WTC11 (cell line): ENCODE data around the gene GSG1L2.

ENCODE experiments used
- GABPB1 ChIP-seq: sonication (generic); formaldehyde crosslinking; IDR thresholded peaks from 2 replicates; pipeline ENCODE4 v1.8.1; 2023; ENCODE audit warnings: mild to moderate bottlenecking, missing genetic modification reagents
- JUN ChIP-seq: sonication (generic); formaldehyde crosslinking; IDR thresholded peaks from 2 replicates; pipeline ENCODE4 v1.8.0; 2023; ENCODE audit warnings: mild to moderate bottlenecking, missing genetic modification reagents
- TCF7 ChIP-seq: sonication (generic); formaldehyde crosslinking; IDR thresholded peaks from 2 replicates; pipeline ENCODE4 v1.8.0; 2022; ENCODE audit warnings: mild to moderate bottlenecking, low read depth, missing genetic modification reagents, moderate library complexity
- TEAD1 ChIP-seq: sonication (generic); formaldehyde crosslinking; IDR thresholded peaks from 2 replicates; pipeline ENCODE4 v1.8.0; 2022; ENCODE audit warnings: mild to moderate bottlenecking, missing genetic modification reagents
- TEAD4 ChIP-seq: sonication (generic); formaldehyde crosslinking; IDR thresholded peaks from 2 replicates; pipeline ENCODE4 v1.8.0; 2022; ENCODE audit warnings: mild to moderate bottlenecking, missing genetic modification reagents
- ZNF396 ChIP-seq: fragments of 250-450 bp; sonication (Bioruptor Pico); IDR thresholded peaks from 2 replicates; pipeline ENCODE4 v1.8.0; 2021; ENCODE audit warnings: mild to moderate bottlenecking, moderate library complexity, borderline replicate concordance
- TF ChIP-seq, protein P1 (sequence below): fragments of 200-600 bp; IDR thresholded peaks from 2 replicates; pipeline ENCODE4 v1.8.0; 2022; ENCODE audit warnings: antibody characterized with exemption
- TF ChIP-seq, protein P2 (sequence below): sonication (generic); formaldehyde crosslinking; IDR thresholded peaks from 2 replicates; pipeline ENCODE4 v1.8.0; 2022; ENCODE audit warnings: missing genetic modification reagents
- TF ChIP-seq, protein P3 (sequence below): sonication (generic); formaldehyde crosslinking; IDR thresholded peaks from 2 replicates; pipeline ENCODE4 v1.8.0; 2022; ENCODE audit warnings: mild to moderate bottlenecking, missing genetic modification reagents
- TF ChIP-seq, protein P4 (sequence below): fragments of 250-450 bp; sonication (Bioruptor Pico); IDR thresholded peaks from 2 replicates; pipeline ENCODE4 v2.1.2; 2022; ENCODE audit warnings: mild to moderate bottlenecking, moderate library complexity
- TF ChIP-seq, protein P5 (sequence below): sonication (generic); formaldehyde crosslinking; IDR thresholded peaks from 2 replicates; pipeline ENCODE4 v1.8.1; 2022; ENCODE audit warnings: mild to moderate bottlenecking, missing genetic modification reagents, moderate library complexity, borderline replicate concordance
- TF ChIP-seq, protein P6 (sequence below): sonication (generic); formaldehyde crosslinking; conservative IDR thresholded peaks from 2 replicates; pipeline ENCODE4 v1.8.1; 2022; ENCODE audit warnings: mild to moderate bottlenecking, missing genetic modification reagents

DNA sequence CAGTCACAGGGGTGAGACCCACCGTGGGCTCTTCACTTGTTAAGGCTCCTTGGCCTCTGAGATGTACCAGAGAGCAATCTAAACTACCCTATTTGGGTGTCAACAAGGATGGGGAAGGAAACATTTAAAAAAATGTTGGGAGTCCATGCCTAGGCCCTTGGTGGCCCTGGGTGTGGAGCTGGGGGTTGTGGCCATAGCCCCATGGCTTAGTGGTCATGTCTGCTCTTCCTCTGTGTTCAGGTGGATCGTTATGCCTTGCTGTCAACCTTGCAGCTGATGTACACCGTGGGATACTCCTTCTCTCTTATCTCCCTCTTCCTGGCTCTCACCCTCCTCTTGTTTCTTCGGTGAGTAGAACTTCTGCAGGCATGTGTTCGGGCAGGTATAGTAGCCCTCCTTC is 32.4 kb upstream of the GSG1L2 start:
- TF ChIP-seq, protein P1, sequence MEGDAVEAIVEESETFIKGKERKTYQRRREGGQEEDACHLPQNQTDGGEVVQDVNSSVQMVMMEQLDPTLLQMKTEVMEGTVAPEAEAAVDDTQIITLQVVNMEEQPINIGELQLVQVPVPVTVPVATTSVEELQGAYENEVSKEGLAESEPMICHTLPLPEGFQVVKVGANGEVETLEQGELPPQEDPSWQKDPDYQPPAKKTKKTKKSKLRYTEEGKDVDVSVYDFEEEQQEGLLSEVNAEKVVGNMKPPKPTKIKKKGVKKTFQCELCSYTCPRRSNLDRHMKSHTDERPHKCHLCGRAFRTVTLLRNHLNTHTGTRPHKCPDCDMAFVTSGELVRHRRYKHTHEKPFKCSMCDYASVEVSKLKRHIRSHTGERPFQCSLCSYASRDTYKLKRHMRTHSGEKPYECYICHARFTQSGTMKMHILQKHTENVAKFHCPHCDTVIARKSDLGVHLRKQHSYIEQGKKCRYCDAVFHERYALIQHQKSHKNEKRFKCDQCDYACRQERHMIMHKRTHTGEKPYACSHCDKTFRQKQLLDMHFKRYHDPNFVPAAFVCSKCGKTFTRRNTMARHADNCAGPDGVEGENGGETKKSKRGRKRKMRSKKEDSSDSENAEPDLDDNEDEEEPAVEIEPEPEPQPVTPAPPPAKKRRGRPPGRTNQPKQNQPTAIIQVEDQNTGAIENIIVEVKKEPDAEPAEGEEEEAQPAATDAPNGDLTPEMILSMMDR: no peak
- no peak for TF ChIP-seq ZNF396 (CRISPR knock-in tag)
- TF ChIP-seq, protein P2, sequence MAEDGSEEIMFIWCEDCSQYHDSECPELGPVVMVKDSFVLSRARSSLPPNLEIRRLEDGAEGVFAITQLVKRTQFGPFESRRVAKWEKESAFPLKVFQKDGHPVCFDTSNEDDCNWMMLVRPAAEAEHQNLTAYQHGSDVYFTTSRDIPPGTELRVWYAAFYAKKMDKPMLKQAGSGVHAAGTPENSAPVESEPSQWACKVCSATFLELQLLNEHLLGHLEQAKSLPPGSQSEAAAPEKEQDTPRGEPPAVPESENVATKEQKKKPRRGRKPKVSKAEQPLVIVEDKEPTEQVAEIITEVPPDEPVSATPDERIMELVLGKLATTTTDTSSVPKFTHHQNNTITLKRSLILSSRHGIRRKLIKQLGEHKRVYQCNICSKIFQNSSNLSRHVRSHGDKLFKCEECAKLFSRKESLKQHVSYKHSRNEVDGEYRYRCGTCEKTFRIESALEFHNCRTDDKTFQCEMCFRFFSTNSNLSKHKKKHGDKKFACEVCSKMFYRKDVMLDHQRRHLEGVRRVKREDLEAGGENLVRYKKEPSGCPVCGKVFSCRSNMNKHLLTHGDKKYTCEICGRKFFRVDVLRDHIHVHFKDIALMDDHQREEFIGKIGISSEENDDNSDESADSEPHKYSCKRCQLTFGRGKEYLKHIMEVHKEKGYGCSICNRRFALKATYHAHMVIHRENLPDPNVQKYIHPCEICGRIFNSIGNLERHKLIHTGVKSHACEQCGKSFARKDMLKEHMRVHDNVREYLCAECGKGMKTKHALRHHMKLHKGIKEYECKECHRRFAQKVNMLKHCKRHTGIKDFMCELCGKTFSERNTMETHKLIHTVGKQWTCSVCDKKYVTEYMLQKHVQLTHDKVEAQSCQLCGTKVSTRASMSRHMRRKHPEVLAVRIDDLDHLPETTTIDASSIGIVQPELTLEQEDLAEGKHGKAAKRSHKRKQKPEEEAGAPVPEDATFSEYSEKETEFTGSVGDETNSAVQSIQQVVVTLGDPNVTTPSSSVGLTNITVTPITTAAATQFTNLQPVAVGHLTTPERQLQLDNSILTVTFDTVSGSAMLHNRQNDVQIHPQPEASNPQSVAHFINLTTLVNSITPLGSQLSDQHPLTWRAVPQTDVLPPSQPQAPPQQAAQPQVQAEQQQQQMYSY (CRISPR knock-in tag): no peak
- TF ChIP-seq JUN (CRISPR knock-in tag): no peak
- TF ChIP-seq TEAD1: no peak
- TF ChIP-seq, protein P3, sequence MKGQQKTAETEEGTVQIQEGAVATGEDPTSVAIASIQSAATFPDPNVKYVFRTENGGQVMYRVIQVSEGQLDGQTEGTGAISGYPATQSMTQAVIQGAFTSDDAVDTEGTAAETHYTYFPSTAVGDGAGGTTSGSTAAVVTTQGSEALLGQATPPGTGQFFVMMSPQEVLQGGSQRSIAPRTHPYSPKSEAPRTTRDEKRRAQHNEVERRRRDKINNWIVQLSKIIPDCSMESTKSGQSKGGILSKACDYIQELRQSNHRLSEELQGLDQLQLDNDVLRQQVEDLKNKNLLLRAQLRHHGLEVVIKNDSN: no peak
- TF ChIP-seq, protein P4, sequence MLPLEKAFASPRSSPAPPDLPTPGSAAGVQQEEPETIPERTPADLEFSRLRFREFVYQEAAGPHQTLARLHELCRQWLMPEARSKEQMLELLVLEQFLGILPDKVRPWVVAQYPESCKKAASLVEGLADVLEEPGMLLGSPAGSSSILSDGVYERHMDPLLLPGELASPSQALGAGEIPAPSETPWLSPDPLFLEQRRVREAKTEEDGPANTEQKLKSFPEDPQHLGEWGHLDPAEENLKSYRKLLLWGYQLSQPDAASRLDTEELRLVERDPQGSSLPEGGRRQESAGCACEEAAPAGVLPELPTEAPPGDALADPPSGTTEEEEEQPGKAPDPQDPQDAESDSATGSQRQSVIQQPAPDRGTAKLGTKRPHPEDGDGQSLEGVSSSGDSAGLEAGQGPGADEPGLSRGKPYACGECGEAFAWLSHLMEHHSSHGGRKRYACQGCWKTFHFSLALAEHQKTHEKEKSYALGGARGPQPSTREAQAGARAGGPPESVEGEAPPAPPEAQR (CRISPR knock-in tag): no peak
- TF ChIP-seq, protein P5, sequence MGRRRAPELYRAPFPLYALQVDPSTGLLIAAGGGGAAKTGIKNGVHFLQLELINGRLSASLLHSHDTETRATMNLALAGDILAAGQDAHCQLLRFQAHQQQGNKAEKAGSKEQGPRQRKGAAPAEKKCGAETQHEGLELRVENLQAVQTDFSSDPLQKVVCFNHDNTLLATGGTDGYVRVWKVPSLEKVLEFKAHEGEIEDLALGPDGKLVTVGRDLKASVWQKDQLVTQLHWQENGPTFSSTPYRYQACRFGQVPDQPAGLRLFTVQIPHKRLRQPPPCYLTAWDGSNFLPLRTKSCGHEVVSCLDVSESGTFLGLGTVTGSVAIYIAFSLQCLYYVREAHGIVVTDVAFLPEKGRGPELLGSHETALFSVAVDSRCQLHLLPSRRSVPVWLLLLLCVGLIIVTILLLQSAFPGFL: no peak
- TF ChIP-seq TEAD4 (CRISPR knock-in tag): no peak
- TF ChIP-seq, protein P6, sequence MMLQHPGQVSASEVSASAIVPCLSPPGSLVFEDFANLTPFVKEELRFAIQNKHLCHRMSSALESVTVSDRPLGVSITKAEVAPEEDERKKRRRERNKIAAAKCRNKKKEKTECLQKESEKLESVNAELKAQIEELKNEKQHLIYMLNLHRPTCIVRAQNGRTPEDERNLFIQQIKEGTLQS (CRISPR knock-in tag): no peak
- TF ChIP-seq GABPB1 (CRISPR knock-in tag): no peak
- no peak for TF ChIP-seq TCF7
